ENCODE measurements around the gene HSD3B7.

DNA sequence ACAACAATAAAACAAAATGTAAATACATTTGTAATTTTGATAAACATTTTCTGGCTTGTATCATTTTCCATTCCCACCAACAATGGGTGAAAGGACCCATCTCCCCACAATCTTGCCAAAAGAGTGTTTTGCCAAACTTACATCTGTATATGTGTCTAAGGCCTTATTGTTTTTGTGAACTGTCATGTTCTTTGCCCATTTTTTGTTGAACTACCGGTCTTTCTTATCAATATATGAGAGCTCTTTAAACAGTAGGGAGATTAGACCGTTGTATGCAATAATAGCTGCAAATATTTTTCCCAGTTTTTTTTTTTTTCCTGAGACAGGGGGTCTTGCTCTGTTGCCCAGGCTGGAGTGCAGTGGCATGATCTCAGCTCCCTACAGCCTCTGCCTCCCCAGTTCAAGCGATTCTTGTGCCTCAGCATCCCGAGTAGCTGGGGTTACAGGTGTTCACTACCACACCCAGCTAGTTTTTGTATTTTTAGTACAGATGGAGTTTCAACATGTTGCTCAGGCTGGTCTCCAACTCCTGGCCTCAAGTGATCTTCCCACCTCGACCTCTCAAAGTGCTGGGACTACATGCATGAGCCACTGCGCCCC lies 38.7 kb downstream of the HSD3B7 start:
- TF ChIP-seq TBP (IDR thresholded peaks at IDR 0.05; ENCODE audit: low read depth, low read length) = no peak
- TF ChIP-seq, protein P1, sequence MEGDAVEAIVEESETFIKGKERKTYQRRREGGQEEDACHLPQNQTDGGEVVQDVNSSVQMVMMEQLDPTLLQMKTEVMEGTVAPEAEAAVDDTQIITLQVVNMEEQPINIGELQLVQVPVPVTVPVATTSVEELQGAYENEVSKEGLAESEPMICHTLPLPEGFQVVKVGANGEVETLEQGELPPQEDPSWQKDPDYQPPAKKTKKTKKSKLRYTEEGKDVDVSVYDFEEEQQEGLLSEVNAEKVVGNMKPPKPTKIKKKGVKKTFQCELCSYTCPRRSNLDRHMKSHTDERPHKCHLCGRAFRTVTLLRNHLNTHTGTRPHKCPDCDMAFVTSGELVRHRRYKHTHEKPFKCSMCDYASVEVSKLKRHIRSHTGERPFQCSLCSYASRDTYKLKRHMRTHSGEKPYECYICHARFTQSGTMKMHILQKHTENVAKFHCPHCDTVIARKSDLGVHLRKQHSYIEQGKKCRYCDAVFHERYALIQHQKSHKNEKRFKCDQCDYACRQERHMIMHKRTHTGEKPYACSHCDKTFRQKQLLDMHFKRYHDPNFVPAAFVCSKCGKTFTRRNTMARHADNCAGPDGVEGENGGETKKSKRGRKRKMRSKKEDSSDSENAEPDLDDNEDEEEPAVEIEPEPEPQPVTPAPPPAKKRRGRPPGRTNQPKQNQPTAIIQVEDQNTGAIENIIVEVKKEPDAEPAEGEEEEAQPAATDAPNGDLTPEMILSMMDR (IDR thresholded peaks at IDR 0.05; ENCODE audit: control extremely low read depth in 1 of 3, insufficient read depth in 1 of 3, low read depth in 1 of 3, low read length in 3 of 3) = no peak
- TF ChIP-seq KDM1A (IDR thresholded peaks at IDR 0.05; ENCODE audit: borderline replicate concordance, low read length) = no peak
- no peak for TF ChIP-seq YY1 (IDR thresholded peaks at IDR 0.05; ENCODE audit: low read depth, low read length)
- no peak for TF ChIP-seq JUND (IDR thresholded peaks at IDR 0.05; ENCODE audit: low read length)
- TF ChIP-seq, protein P2, sequence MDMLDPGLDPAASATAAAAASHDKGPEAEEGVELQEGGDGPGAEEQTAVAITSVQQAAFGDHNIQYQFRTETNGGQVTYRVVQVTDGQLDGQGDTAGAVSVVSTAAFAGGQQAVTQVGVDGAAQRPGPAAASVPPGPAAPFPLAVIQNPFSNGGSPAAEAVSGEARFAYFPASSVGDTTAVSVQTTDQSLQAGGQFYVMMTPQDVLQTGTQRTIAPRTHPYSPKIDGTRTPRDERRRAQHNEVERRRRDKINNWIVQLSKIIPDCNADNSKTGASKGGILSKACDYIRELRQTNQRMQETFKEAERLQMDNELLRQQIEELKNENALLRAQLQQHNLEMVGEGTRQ (IDR thresholded peaks at IDR 0.05; ENCODE audit: low read length) = no peak

Measured in H1 (cell line).